NCI-H1436 (cell line): ENCODE results near the gene MCTP1.

Experiments
- DNase-seq: peaks from one replicate; lab custom pipeline; 2025; lab: John Stamatoyannopoulos, UW

MCTP1 gene

DNA sequence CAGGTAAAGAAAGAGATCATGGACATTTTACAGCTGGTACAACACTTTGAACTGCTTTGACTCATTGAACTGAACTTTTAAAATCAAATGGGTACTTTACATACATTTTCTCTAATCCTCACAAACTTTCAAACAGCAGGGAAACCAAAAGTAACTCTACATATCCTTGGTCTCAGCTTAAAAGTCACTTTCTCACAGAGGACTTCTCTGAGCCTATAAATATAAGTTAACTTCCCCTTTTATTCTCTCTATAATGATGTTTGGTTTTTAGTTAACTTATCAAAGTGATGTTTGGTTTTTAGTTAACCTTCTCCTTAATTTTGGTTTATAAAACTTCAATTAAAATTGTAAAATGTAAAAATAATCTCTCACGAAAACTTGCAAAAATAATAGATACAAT, 209.8 kb downstream of the MCTP1 start:
- no peak for DNase-seq

DNA sequence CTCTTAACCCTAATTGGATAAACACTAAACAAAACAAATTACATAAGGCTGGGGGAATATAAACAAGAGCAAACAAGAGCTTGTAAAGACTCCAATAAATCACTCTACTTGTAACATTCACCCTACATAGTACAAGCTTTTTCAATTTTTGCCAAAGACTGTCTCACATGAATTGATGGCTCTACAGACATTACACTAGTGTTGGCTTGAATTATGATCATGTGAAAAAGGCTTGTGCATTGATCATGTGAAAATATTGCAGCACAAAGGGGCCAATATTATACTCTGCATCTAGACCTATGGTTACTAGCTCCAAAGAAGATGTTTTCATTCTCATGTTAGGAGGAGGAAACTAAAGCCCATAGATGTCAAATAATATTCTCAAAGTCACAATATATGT, 212.6 kb downstream of the MCTP1 start:
- no peak for DNase-seq

DNA sequence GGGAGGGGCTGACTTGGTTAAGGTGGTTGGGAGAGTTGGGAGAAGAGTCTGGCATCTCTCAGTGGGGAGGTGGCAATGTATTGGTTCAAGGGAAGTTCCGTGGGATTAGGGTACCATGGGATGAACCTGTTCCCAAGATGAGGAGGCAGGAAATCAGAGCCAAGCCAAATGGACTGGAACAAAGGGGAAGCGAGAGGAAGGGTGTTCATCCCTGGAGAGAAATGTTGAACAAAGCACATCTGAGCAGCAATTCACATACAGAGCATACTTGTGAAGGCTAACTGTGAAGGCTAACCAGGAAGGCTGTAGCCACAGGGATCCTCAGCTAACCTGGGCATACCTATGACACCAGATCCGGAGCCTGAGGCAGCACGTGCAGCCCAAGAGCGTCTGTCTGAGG, 214.0 kb downstream of the MCTP1 start:
- DNase-seq: no peak

DNA sequence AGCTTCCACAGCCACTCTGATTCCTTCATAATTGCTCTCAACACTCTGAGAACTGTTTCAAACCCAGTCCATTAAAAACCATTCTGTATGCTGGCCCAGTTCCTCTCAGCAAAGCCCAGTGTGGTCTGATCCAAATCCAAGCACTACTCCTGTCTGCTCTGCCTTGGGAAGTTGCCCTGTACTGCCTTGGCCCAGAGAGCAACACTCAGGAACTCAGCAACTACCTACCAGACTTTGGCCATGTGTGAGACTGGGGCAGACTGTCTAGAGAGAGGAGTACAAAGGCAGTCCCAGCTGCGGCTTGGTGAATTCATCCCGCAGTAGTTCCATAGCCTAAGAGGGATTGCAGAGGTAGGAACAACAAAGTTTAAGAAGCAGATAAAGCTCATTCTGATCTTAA, 214.4 kb downstream of the MCTP1 start:
- no peak for DNase-seq

DNA sequence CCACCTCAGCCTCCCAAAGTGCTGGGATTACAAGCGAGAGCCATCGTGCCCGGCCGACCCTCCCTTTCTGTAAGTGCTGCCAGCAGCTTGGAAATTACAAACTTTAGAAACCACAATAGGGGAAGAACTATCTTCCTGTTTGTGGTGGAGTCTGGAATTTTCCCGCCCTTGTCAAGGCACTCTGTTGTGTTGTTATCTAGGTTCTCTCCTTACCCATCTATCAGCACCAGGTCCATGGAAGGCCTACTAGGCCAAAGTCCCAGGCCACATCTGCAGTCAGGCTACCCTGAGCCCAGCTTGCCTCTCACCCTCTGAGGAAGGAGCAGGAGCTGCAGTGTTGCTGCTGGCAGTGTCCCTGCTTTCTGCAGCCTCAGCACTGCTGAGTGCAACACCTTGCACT, 214.9 kb downstream of the MCTP1 start:
- DNase-seq: no peak

DNA sequence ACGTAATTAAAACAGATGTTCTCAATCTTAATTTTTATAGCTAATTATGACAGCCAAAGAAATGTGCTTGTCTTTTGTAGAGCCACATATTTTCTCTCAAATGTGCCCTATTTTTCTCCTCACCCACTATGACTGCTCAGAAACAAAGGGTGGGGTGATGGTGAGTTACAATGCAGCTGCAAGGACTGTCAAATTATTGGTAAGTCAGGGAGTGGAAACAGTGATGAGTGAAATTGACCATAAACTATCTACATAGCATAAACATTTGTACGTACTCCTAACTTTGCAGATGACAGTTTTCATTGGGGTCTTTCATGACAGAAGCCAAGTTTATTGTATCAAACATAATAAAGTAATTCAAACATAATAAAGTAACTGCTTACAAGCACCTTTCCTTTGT, 215.9 kb downstream of the MCTP1 start:
- no peak for DNase-seq

DNA sequence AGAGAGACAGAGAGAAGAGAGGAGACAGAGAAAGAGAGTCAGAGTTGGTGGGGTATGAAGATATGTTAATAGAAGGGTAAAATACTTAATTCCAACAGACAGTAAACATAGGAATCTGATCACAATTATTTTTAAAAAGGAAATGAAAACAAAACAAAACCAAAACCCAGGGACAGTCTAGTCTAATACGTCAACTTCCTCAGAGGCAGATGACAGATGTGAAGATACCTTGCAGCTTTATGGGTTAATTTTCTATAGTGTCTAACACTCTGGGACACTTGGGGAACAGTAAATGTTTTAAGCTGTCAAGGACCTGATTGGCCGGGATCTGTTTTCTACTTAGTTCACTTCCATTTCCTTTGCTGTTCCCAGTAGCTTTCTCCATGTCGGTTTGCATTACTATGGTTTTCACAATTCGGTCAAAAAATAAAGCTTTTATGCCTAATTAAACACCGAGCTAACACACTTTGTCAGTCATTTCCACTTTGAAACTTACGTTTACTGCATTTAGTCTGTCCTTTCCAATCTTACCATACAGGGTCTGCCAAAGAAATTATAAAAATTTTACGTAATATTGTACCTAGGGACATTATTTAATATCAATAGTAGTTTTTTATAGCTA, 216.5 kb downstream of the MCTP1 start:
- no peak for DNase-seq

DNA sequence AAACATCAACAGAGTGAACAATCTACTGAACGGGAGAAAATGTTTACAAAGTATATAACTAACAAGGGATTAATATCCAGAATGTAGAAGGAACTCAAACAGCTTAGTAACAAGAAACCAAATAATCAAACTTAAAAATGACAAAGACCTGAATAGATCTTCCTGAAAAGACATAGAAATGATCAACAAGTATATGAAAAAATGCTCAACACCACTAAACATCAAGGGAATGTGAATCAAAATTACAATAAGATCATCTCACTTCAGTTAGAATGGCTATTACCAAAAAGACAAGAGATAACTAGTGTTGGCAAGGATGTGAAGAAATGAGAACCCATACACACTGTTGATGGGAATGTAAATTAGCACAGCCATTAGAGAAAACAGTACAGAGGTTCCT, 218.8 kb downstream of the MCTP1 start:
- DNase-seq: no peak

DNA sequence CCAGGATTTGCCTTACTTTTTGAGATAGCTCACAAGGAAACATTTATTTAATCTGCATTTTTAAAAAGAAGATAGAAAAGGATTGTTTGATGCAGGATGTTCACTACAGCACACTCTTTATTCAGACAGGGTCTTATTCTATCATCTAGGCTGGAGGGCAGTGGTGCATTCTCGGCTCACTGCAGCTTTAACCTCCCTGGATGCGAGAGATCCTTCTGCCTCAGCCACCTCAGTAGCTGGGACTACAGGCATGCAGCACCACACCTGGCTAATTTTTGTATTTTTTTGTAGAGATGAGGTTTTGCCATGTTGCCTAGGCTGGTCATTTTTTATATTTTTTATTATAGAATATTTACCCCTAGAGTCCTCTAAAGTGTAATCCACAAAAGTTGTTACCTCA, 221.4 kb downstream of the MCTP1 start:
- no peak for DNase-seq

DNA sequence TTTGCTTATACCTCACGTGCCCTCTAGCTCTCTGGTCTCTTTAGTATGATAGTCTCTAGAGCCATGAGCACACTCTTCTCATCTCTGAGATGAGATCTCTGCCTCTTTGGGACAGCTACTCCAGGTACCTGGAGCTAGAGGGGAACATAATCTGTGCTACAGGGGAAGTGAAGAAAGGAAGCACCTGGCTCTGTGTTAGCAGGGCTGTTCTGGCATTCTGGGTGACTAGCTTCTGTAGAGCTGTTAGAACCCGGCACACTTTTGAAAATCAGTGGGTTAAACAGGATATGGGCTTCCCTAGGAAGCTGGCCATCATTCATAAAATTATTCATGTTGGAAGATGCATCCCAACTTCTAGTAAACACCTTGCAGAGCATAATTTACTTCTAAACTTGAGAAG, 224.8 kb downstream of the MCTP1 start:
- no peak for DNase-seq

DNA sequence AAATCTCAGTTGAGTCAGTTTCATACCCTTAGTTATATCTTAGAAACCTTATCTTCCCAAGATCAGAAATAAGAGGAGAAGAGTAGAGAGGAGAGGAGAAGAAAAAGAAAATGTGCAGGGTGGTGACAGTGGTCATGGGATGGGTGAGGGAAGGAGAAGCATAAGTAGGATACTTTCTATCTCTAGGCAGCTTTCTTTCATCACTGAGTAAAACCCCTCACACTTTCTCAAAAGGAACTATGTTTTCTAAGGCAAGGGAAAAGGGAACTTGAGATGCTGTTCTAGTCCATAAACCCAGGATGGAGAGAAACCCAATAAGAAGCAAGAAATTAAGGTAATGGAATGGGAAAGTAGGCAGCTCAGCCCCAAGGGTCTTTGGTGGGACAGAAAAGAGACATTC, 225.3 kb downstream of the MCTP1 start:
- DNase-seq: no peak

DNA sequence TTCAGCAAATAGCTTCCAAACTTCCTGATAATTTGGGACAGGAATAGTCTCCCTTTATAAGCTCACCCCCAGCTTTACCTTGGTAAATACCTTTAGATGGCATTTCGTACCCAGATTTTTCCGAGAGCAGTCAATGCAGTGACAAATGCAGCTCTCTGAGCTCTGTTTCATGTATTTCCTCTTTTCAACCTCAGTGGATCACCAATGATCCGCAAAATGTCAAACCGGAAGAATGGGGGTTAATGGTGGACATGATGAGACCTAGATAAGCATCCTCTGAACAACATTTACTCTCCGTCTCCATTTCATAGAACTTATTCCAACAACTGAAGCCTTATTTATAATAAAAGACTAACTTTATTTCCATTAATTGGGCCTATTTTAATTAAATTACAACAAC, 227.3 kb downstream of the MCTP1 start:
- DNase-seq: no peak

DNA sequence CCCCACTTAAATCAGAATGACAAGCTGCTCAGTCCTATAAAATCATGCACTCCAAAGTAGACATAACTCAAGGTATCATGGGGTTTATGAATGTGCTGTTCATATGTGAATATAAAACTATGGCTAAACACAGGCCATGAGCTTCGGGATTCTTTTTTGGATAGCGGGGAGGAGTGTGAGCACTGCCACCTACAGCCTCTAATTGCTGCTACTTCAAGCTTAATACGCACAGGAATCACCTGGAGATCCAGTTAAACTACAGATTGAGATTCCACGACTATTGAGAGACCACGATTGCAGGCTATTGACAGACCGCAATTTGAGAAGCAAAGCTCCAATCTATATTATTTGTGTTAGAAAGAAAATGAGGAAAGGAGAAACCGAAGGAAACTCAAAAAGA, 231.6 kb downstream of the MCTP1 start:
- no peak for DNase-seq

DNA sequence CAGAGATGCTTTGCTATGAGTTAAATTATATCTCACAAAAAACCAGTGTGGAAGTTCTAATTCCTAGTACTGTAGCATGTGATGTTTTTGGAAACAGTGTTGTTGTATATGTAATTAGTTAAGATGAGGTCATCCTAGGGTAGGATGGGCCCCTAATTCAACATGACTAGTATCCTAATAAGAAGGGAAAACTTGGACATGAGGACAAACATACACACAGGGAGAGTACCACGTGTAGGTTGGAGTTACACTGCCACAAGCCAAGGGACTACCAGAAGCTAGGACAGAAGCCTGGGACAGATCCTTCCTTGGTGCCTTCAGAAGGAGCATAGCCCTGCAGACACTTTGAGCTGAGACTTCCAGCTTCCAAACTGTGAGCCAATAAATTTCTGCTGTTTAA, 234.2 kb downstream of the MCTP1 start:
- DNase-seq: no peak

DNA sequence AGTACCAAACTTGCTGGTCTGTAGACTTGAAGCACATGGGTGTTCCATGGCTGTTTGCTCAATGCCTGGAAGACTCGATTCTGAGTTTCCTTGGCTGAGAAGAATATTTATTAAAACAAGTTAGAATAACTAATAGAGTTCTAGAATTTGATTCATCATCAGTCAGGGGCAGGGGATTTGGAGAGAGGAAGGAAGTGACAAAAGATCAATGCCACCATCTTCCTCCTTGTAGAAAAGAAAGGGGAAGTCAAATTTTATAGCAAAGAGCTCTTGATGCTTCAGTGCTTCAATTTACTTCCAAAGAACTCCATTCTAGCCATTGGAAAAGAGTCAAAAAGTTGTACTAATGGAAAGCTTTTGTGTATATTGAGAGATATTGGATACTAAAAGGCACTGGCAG, 236.3 kb downstream of the MCTP1 start:
- DNase-seq: no peak

DNA sequence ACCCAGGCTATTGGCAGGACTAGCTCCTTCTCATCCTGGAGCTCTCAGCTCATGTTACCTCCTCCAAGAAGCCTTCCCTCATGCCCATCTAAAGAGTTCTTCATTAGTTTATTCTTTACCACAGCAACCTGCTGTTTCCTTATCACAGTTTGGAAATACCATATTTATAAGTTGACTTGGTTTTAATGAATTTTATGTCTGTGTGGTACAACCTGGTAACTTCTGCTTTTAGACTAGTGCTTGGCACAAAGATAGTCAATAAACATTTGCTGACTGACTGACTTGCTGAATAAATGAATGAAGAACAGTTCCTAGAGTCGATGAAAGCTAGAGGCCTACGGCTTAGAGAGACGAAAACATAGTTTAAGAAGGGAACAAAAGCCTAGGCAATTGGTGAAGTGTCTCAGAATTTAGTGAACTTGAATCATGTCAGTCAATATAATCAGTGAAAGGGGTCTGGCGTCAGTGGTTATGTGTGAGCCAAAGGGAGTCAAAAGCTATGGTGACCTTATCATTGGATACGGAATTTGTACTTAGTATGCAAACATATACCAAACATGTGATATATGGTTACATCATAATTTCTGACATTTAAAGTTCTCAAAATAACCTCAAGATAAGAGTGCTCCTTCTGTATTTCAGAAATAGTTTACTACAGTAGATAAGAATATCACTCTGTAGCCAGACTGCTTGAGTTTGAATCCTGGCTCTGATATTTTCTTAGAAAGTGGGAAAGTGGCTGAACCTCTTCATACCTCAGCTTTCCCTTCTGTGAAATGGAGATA, 239.5 kb downstream of the MCTP1 start:
- no peak for DNase-seq

DNA sequence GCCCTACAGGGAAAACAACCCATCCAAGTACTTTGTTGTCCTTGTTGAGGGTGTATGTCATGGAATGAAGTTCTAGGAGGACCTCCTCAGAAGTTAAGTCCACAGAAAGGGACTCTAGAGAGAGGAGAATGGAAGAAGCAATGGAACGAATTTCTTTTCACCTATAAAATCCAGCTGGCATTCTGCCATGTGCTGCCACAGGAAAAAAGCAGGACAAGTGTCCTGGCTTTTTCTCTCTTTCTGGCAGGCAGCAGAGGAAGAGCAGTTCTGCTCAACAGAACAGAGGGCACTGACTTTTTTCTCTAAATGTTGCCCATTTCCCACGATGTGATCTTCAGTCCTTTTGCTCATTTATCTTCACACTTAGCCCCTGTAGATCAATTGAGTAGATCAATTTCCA, 240.8 kb downstream of the MCTP1 start:
- DNase-seq: no peak

DNA sequence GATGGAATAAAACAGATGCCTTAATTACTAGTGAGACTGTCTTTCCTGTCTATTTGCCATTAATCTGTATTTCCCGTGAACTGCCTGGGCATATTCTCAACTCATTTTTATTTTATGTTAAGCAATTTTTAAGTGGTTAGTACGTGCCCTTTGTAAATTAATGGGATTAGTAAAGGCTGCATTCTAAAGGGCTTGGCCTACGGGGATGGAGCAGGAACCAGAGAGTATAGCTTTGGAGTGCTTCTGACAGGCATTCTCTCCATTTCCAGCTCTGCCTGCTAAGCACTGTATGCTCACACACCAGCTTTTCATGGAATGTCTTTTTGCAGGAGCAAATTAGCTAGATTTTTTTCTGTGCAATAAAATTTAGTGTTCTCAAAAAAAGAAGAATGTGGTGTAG, 241.2 kb downstream of the MCTP1 start:
- DNase-seq: no peak

DNA sequence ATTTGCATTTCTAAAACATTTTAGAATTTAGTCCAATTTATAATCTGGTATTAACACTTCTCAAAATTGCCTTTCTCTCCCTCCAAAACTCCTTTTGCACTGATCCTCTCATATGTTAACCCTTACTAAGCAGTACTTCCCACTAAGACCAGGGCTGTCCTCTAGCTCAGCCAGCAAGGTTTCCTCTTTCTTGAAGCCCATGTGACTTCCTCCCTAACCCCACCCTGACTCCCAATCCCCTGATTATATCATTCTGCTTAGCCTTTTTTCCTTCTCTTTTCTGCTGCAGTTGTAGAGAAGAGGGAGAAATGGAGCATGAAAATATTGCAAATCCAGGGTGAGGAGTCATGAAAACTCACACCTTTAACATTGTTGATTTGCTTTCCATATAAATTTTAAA, 241.7 kb downstream of the MCTP1 start:
- DNase-seq: no peak

DNA sequence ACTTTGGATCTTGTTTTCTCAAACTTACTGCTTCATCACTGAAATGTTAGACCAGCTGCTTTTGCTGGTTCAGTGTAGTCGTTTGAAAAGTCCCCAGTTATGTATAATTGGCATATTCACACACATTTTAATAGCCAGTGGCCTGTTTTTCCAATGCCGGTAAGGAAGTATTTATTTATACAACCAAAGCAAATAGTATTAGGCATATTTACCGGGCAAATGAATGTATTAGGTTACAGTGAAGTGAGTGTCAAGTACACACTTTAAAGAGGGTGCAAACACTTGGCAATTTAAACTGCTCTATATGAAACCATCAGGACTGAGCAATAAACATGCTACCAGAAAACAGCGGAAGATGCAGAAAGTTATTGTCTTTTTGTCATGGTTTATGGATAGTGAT, 242.9 kb downstream of the MCTP1 start:
- no peak for DNase-seq

DNA sequence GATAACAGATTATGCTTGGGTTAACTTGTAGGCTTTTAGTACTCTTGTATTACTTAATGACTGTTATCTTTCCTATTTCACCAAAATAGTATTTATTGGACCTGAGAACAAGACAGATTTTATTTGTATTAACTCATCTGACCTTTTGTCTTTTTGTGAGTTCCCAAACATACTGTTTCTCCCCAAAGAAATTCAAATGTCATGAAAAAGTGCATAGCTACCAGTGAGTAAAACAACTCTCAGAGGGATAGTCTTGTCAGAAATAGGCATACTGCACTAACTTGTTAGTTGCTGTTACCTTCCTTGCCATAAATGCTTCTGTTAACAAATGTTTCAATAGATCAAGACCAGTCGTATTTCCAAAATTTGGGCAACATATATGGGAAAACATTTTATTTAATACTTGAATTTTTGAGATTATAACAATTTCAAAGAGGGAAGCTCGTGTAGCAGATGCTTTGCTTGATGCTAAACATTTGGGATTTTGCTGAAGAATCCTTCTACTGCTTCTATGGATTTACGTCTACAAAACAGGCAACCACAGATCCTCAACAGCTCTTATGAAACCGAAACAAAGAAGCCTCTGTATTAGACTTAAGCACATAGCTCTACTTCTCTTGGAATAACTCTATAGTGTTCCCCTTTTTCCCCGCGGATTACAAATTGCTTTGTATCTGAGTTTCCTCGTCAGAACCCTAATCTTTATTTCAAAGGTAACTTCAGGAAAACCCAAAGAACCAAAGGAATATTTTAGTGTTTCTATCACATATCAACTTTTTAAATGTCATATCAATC, 248.8 kb downstream of the MCTP1 start:
- DNase-seq: no peak

DNA sequence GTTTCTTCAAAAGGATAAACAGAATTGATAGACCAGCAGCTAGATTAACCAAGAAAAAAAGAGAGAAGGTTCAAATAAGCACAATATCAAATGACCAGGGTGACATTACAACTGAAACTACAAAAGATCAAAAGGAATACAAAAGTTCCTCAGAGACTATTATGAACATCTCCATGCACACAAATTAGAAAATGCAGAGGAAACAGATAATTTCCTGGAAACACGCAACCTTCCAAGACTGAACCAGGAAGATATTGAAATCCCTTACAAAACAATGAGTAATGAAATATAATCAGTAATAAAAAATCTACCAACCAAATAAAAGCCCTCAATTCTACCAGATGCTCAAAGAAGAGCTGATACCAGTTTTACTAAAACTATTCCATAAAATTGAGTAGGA, 252.1 kb downstream of the MCTP1 start:
- DNase-seq: no peak
